ENCODE results near the gene TMEM163. TPM values are rescaled to one million over a fixed set of nuclear protein-coding genes. Genes with fewer than 3 reads are reported as not detected.

TMEM163 gene
- total RNA-seq, 1 donor from 2014 or later = 0.95 TPM

- DNase-seq (ENCODE audit: low spot score) = no peak
- Mint-ChIP-seq H3K27ac (peak overlapping the region; percentile 13), H3K4me1 (peaks cover 13% of the 10 kb centered on the region), H3K36me3 (no peaks in the 10 kb centered on the region), H3K9me3 (no peaks in the 10 kb centered on the region), H3K27me3 (ENCODE audit: insufficient read depth, low read depth) (peaks cover 5% of the 10 kb centered on the region), H3K4me3 (no peak overlapping the region)
- no peaks in the 10 kb centered on the region for H3K27me3 ChIP-seq
- H4K20me1 ChIP-seq (ENCODE audit: low read depth) = no peaks in the 10 kb centered on the region
- H3K4me2 ChIP-seq = no peak overlapping the region
- no peak overlapping the region for H3K4me3 ChIP-seq
- H3K79me2 ChIP-seq (ENCODE audit: low read depth) = no peaks in the 10 kb centered on the region
- no peaks in the 10 kb centered on the region for H3K9me3 ChIP-seq (ENCODE audit: low read depth)
- no peaks in the 10 kb centered on the region for H3F3A ChIP-seq (ENCODE audit: low read depth)
- no peak overlapping the region for H2AFZ ChIP-seq (replicated peaks)
- TF ChIP-seq EZH2phosphoT487 (IDR thresholded peaks at IDR 0.05) (no peak), CTCF (IDR thresholded peaks at IDR 0.05) (no peak), EZH2 (IDR thresholded peaks at IDR 0.05) (no peak)
- no peak overlapping the region for H3K27ac ChIP-seq
- no peak overlapping the region for H3K9ac ChIP-seq
- H3K4me1 ChIP-seq = no peaks in the 10 kb centered on the region
- no peaks in the 10 kb centered on the region for H3K36me3 ChIP-seq
Measured at GRCh38 chr2:134738141-134738870, 19.5 kb upstream of the TMEM163 start.

- Histone ChIP-seq H3F3A (ENCODE audit: low read depth) (no peaks in the 10 kb centered on the region), H3K36me3 (no peaks in the 10 kb centered on the region), H2AFZ (replicated peaks) (no peak overlapping the region), H3K4me2 (no peak overlapping the region), H4K20me1 (ENCODE audit: low read depth) (no peaks in the 10 kb centered on the region), H3K4me1 (no peaks in the 10 kb centered on the region), H3K27me3 (no peaks in the 10 kb centered on the region), H3K27ac (no peak overlapping the region), H3K79me2 (ENCODE audit: low read depth) (no peaks in the 10 kb centered on the region), H3K9me3 (ENCODE audit: low read depth) (no peaks in the 10 kb centered on the region), H3K9ac (no peak overlapping the region), H3K4me3 (no peak overlapping the region)
- no peak overlapping the region for H3K4me3 Mint-ChIP-seq
- DNase-seq (ENCODE audit: low spot score) = no peak
- peaks cover 13% of the 10 kb centered on the region for H3K4me1 Mint-ChIP-seq
- peaks cover 5% of the 10 kb centered on the region for H3K27me3 Mint-ChIP-seq (ENCODE audit: insufficient read depth, low read depth)
- no peaks in the 10 kb centered on the region for H3K36me3 Mint-ChIP-seq
- H3K27ac Mint-ChIP-seq = no peak overlapping the region
- no peaks in the 10 kb centered on the region for H3K9me3 Mint-ChIP-seq
- TF ChIP-seq EZH2phosphoT487 (IDR thresholded peaks at IDR 0.05) (no peak), CTCF (IDR thresholded peaks at IDR 0.05) (no peak), EZH2 (IDR thresholded peaks at IDR 0.05) (no peak)
Measured at GRCh38 chr2:134737671-134738070, 18.9 kb upstream of the TMEM163 start.

GRCh38 chr2:134736167-134736880, 17.5 kb upstream of the TMEM163 start:
- Histone ChIP-seq H4K20me1 (ENCODE audit: low read depth) (no peaks in the 10 kb centered on the region), H3K4me2 (no peak overlapping the region), H3K27me3 (no peaks in the 10 kb centered on the region), H3K9me3 (ENCODE audit: low read depth) (no peaks in the 10 kb centered on the region), H3K4me3 (no peak overlapping the region), H2AFZ (replicated peaks) (no peak overlapping the region), H3K27ac (no peak overlapping the region), H3F3A (ENCODE audit: low read depth) (no peaks in the 10 kb centered on the region), H3K36me3 (no peaks in the 10 kb centered on the region), H3K9ac (no peak overlapping the region), H3K4me1 (no peaks in the 10 kb centered on the region), H3K79me2 (ENCODE audit: low read depth) (no peaks in the 10 kb centered on the region)
- Mint-ChIP-seq H3K4me1 (peaks cover 13% of the 10 kb centered on the region), H3K27ac (no peak overlapping the region), H3K9me3 (no peaks in the 10 kb centered on the region), H3K4me3 (no peak overlapping the region), H3K36me3 (no peaks in the 10 kb centered on the region), H3K27me3 (ENCODE audit: insufficient read depth, low read depth) (peaks cover 3% of the 10 kb centered on the region)
- peak; percentile 13 for DNase-seq (ENCODE audit: low spot score)
- TF ChIP-seq EZH2phosphoT487 (IDR thresholded peaks at IDR 0.05) = no peak
- no peak for TF ChIP-seq EZH2 (IDR thresholded peaks at IDR 0.05)
- TF ChIP-seq CTCF (IDR thresholded peaks at IDR 0.05) = no peak

Measured in neural progenitor cell (in vitro differentiated cells).